Neural progenitor cell (in vitro differentiated cells): ENCODE results near the gene BLOC1S4. TPM values are rescaled to one million over a fixed set of nuclear protein-coding genes. Genes with fewer than 3 reads are reported as not detected.

Experiments
- DNase-seq: peaks from one replicate; pipeline ENCODE4 v3.0.0-alpha.2; 2016; ENCODE audit warnings: low spot score
- H2AFZ ChIP-seq: fragments of 200-600 bp; sonication (generic); replicated peaks from 2 replicates; pipeline ENCODE4 v1.6.1; 2016; ENCODE audit warnings: antibody characterized with exemption
- H3F3A ChIP-seq: fragments of 200-600 bp; sonication (generic); 2 replicates; pipeline ENCODE4 v1.6.1; 2016; ENCODE audit warnings: antibody characterized with exemption, low read depth
- H3K27ac ChIP-seq: fragments of 200-600 bp; sonication (generic); 2 replicates; pipeline ENCODE4 v1.5.1; 2016; ENCODE audit warnings: mild to moderate bottlenecking
- H3K27me3 ChIP-seq: fragments of 200-600 bp; sonication (generic); 2 replicates; pipeline ENCODE4 v1.6.1; 2016; ENCODE audit warnings: mild to moderate bottlenecking, moderate library complexity
- H3K36me3 ChIP-seq: fragments of 200-600 bp; sonication (generic); 2 replicates; pipeline ENCODE4 v1.5.1; 2016
- H3K4me1 ChIP-seq: fragments of 200-600 bp; sonication (generic); 2 replicates; pipeline ENCODE4 v1.6.1; 2016; ENCODE audit warnings: mixed run types
- H3K4me2 ChIP-seq: fragments of 200-600 bp; sonication (generic); 2 replicates; pipeline ENCODE4 v1.6.1; 2016
- H3K4me3 ChIP-seq: fragments of 200-600 bp; sonication (generic); 2 replicates; pipeline ENCODE4 v1.5.1; 2016
- H3K79me2 ChIP-seq: fragments of 200-600 bp; sonication (generic); 2 replicates; pipeline ENCODE4 v1.6.1; 2016; ENCODE audit warnings: low read depth
- H3K9ac ChIP-seq: fragments of 200-600 bp; sonication (generic); 2 replicates; pipeline ENCODE4 v1.6.1; 2016
- H3K9me3 ChIP-seq: fragments of 200-600 bp; sonication (generic); 2 replicates; pipeline ENCODE4 v1.5.1; 2016; ENCODE audit warnings: low read depth
- H4K20me1 ChIP-seq: fragments of 200-600 bp; sonication (generic); 2 replicates; pipeline ENCODE4 v1.6.1; 2016; ENCODE audit warnings: low read depth
- H3K27ac Mint-ChIP-seq: 3 replicates; pipeline ENCODE4 v1.8.0; 2021; ENCODE audit warnings: mixed read lengths
- H3K27me3 Mint-ChIP-seq: 2 replicates; pipeline ENCODE4 v1.8.0; 2022; ENCODE audit warnings: low read depth, mild to moderate bottlenecking, inconsistent platforms, moderate library complexity, mixed read lengths; ENCODE audit not compliant: insufficient read depth
- H3K36me3 Mint-ChIP-seq: 3 replicates; pipeline ENCODE4 v1.8.0; 2021; ENCODE audit warnings: mixed read lengths
- H3K4me1 Mint-ChIP-seq: 3 replicates; pipeline ENCODE4 v1.8.0; 2021; ENCODE audit warnings: mixed read lengths
- H3K4me3 Mint-ChIP-seq: 3 replicates; pipeline ENCODE4 v1.8.0; 2021; ENCODE audit warnings: mild to moderate bottlenecking, moderate library complexity, mixed read lengths
- H3K9me3 Mint-ChIP-seq: 3 replicates; pipeline ENCODE4 v1.8.0; 2020; ENCODE audit warnings: mixed read lengths
- CTCF ChIP-seq: fragments of 200-600 bp; sonication (generic); IDR thresholded peaks from 2 replicates; pipeline ENCODE4 v1.5.1; 2017; ENCODE audit warnings: antibody characterized with exemption, mild to moderate bottlenecking
- EZH2 ChIP-seq: fragments of 200-600 bp; sonication (generic); IDR thresholded peaks from 2 replicates; pipeline ENCODE4 v1.6.1; 2017; ENCODE audit warnings: antibody characterized with exemption, mild to moderate bottlenecking, moderate library complexity
- EZH2phosphoT487 ChIP-seq: fragments of 200-600 bp; sonication (generic); IDR thresholded peaks from 2 replicates; pipeline ENCODE4 v1.6.1; 2017; ENCODE audit warnings: antibody characterized with exemption
- total RNA-seq: library from RNA; depleted of rRNA; stranded (reverse); fragments of >200 nt; gene quantifications from 2 replicates; pipeline ENCODE4 v1.2.3, GENCODE V29; 2015; ENCODE audit warnings: low replicate concordance

The BLOC1S4 gene
- total RNA-seq, 1 donor from 2014 or later, result 10.5 TPM

- H4K20me1 ChIP-seq, result no peaks in the 10 kb centered on the region
- no peak overlapping the region for H3K4me3 ChIP-seq
- no peak overlapping the region for H3K27ac Mint-ChIP-seq
- peaks cover 2% of the 10 kb centered on the region for H3K4me1 Mint-ChIP-seq
- H3K27ac ChIP-seq, result no peak overlapping the region
- no peak for DNase-seq
- H3K36me3 ChIP-seq, result no peaks in the 10 kb centered on the region
- H3K4me3 Mint-ChIP-seq, result no peak overlapping the region
- peaks cover 11% of the 10 kb centered on the region for H3K9me3 Mint-ChIP-seq
- no peaks in the 10 kb centered on the region for H3K36me3 Mint-ChIP-seq
- no peak overlapping the region for H3K9ac ChIP-seq
- H3F3A ChIP-seq, result no peaks in the 10 kb centered on the region
- no peak overlapping the region for H2AFZ ChIP-seq
- no peaks in the 10 kb centered on the region for H3K79me2 ChIP-seq
- H3K27me3 ChIP-seq, result no peaks in the 10 kb centered on the region
- TF ChIP-seq CTCF (no peak), EZH2phosphoT487 (no peak), EZH2 (no peak)
- H3K4me1 ChIP-seq, result no peaks in the 10 kb centered on the region
- no peaks in the 10 kb centered on the region for H3K9me3 ChIP-seq
- H3K27me3 Mint-ChIP-seq, result peaks cover 2% of the 10 kb centered on the region
- H3K4me2 ChIP-seq, result no peak overlapping the region
These were observed 24.4 kb downstream of the BLOC1S4 start for GRCh38 chr4:6740347-6740746.

GRCh38 chr4:6742507-6742906 is 26.5 kb downstream of the BLOC1S4 start:
- Histone ChIP-seq H3K27ac (no peak overlapping the region), H3F3A (no peaks in the 10 kb centered on the region), H3K27me3 (no peaks in the 10 kb centered on the region), H3K9ac (no peak overlapping the region), H3K36me3 (no peaks in the 10 kb centered on the region), H3K79me2 (no peaks in the 10 kb centered on the region), H3K4me1 (no peaks in the 10 kb centered on the region), H3K4me3 (no peak overlapping the region), H3K4me2 (no peak overlapping the region), H2AFZ (no peak overlapping the region), H3K9me3 (no peaks in the 10 kb centered on the region), H4K20me1 (no peaks in the 10 kb centered on the region)
- H3K4me3 Mint-ChIP-seq, result no peak overlapping the region
- no peak for TF ChIP-seq EZH2
- TF ChIP-seq CTCF, result no peak
- TF ChIP-seq EZH2phosphoT487, result no peak
- peaks cover 4% of the 10 kb centered on the region for H3K27me3 Mint-ChIP-seq
- peaks cover 5% of the 10 kb centered on the region for H3K4me1 Mint-ChIP-seq
- no peak for DNase-seq
- H3K36me3 Mint-ChIP-seq, result no peaks in the 10 kb centered on the region
- no peak overlapping the region for H3K27ac Mint-ChIP-seq
- H3K9me3 Mint-ChIP-seq, result peaks cover 11% of the 10 kb centered on the region

GRCh38 chr4:6742989-6743388 is 27.0 kb downstream of the BLOC1S4 start:
- H3K9me3 Mint-ChIP-seq, result peaks cover 11% of the 10 kb centered on the region
- Histone ChIP-seq H3K27ac (no peak overlapping the region), H3K4me3 (no peak overlapping the region), H3K36me3 (no peaks in the 10 kb centered on the region), H4K20me1 (no peaks in the 10 kb centered on the region), H3K79me2 (no peaks in the 10 kb centered on the region), H3K9ac (no peak overlapping the region), H3F3A (no peaks in the 10 kb centered on the region), H3K27me3 (no peaks in the 10 kb centered on the region), H3K4me2 (no peak overlapping the region), H2AFZ (no peak overlapping the region), H3K4me1 (no peaks in the 10 kb centered on the region), H3K9me3 (no peaks in the 10 kb centered on the region)
- H3K4me3 Mint-ChIP-seq, result no peak overlapping the region
- TF ChIP-seq EZH2phosphoT487, result no peak
- TF ChIP-seq CTCF, result no peak
- no peak for TF ChIP-seq EZH2
- H3K27ac Mint-ChIP-seq, result no peak overlapping the region
- no peak for DNase-seq
- H3K27me3 Mint-ChIP-seq, result peaks cover 6% of the 10 kb centered on the region
- peaks cover 5% of the 10 kb centered on the region for H3K4me1 Mint-ChIP-seq
- no peaks in the 10 kb centered on the region for H3K36me3 Mint-ChIP-seq
